ENCODE results near the gene LSM4. TPM values are rescaled to one million over a fixed set of nuclear protein-coding genes. Genes with fewer than 3 reads are reported as not detected.

The LSM4 gene
- total and polyA plus RNA-seq, 2 of the 13 experiments (the other 11 are each of a cell fraction or from before 2014, with no cell fraction given): 65.8 to 166 TPM

- TF ChIP-seq DR1 (CRISPR knock-in tag; IDR thresholded peaks at IDR 0.05): peak; percentile 85; the same call in 1 of the 2 replicates
- no peak for TF ChIP-seq ATF1 (CRISPR knock-in tag; IDR thresholded peaks at IDR 0.05)
- TF ChIP-seq MLXIP (CRISPR knock-in tag; IDR thresholded peaks at IDR 0.05; ENCODE audit: borderline replicate concordance): no peak
- no peak for TF ChIP-seq SETDB1 (CRISPR knock-in tag; IDR thresholded peaks at IDR 0.05; ENCODE audit: borderline replicate concordance)
- no peak for TF ChIP-seq KDM6A (CRISPR knock-in tag; IDR thresholded peaks at IDR 0.05; ENCODE audit: low read depth)
- no peak; the same call in 1 of the 2 replicates for TF ChIP-seq TGIF2 (CRISPR knock-in tag; IDR thresholded peaks at IDR 0.05)
- no peak; the same call in 1 of the 2 replicates for TF ChIP-seq ZHX2 (IDR thresholded peaks at IDR 0.05; ENCODE audit: low read depth)
- no peak for TF ChIP-seq ZHX2 (CRISPR knock-in tag; IDR thresholded peaks at IDR 0.05; ENCODE audit: borderline replicate concordance)
- TF ChIP-seq ARID3A (IDR thresholded peaks at IDR 0.05; ENCODE audit: low read depth, low read length): peak; percentile 60
- TF ChIP-seq ZNF879 (CRISPR knock-in tag; IDR thresholded peaks at IDR 0.05): no peak
- TF ChIP-seq GMEB2 (CRISPR knock-in tag; IDR thresholded peaks at IDR 0.05; ENCODE audit: low read depth): peak; percentile 58; the same call in 1 of the 2 replicates
- peak; percentile 57 for TF ChIP-seq MAX (IDR thresholded peaks at IDR 0.05)
- peak; percentile 6; the same call in 1 of the 2 replicates for TF ChIP-seq KDM5B (CRISPR knock-in tag; IDR thresholded peaks at IDR 0.05; ENCODE audit: borderline replicate concordance)
- no peak for TF ChIP-seq RFXANK (CRISPR knock-in tag; IDR thresholded peaks at IDR 0.05)
- TF ChIP-seq ZNF501 (CRISPR knock-in tag; IDR thresholded peaks at IDR 0.05): 0 out of 2 replicates have a peak, but pooled peaks have one; percentile 17
- no peak for TF ChIP-seq ATM (IDR thresholded peaks at IDR 0.05; ENCODE audit: borderline replicate concordance)
These were observed 41.5 kb downstream of the LSM4 start, which contains the start of gene JUND (continued) for GRCh38 chr19:18281082-18282020.
